Measurements from ENCODE around the gene STK17A.

The STK17A gene

GRCh38 chr7:43642897-43643630 lies 60.2 kb downstream of the STK17A start:
- TF ChIP-seq TCF12 (IDR thresholded peaks at IDR 0.05; ENCODE audit: low read depth), result no peak
- no peak for TF ChIP-seq REST (IDR thresholded peaks at IDR 0.05; ENCODE audit: low read depth)
- no peak for TF ChIP-seq EGR1 (IDR thresholded peaks at IDR 0.05)
- TF ChIP-seq USF1 (IDR thresholded peaks at IDR 0.05), result no peak
- TF ChIP-seq CREB1 (IDR thresholded peaks at IDR 0.05; ENCODE audit: low read depth), result no peak
- no peak for TF ChIP-seq FOXM1 (IDR thresholded peaks at IDR 0.05; ENCODE audit: borderline replicate concordance, low read depth)
- no peak for TF ChIP-seq RAD21 (IDR thresholded peaks at IDR 0.05; ENCODE audit: low read depth)
- TF ChIP-seq TAF1 (IDR thresholded peaks at IDR 0.05; ENCODE audit: low read depth), result no peak
- no peak for TF ChIP-seq EP300 (IDR thresholded peaks at IDR 0.05; ENCODE audit: borderline replicate concordance)
- no peak for TF ChIP-seq YY1 (IDR thresholded peaks at IDR 0.05; ENCODE audit: low read depth)
- no peak for TF ChIP-seq ZBTB7A (IDR thresholded peaks at IDR 0.05; ENCODE audit: low read depth)
- no peak for TF ChIP-seq MAX (IDR thresholded peaks at IDR 0.05)
- TF ChIP-seq TEAD4 (IDR thresholded peaks at IDR 0.05), result no peak
- TF ChIP-seq NFIC (IDR thresholded peaks at IDR 0.05), result no peak
- no peak for TF ChIP-seq CEBPB (IDR thresholded peaks at IDR 0.05)

GRCh38 chr7:43643846-43644245 lies 60.9 kb downstream of the STK17A start:
- TF ChIP-seq YY1 (IDR thresholded peaks at IDR 0.05; ENCODE audit: low read depth) (no peak), FOXM1 (IDR thresholded peaks at IDR 0.05; ENCODE audit: borderline replicate concordance, low read depth) (no peak), MAX (IDR thresholded peaks at IDR 0.05) (no peak), NFIC (IDR thresholded peaks at IDR 0.05) (no peak), USF1 (IDR thresholded peaks at IDR 0.05) (no peak), CREB1 (IDR thresholded peaks at IDR 0.05; ENCODE audit: low read depth) (no peak), ZBTB7A (IDR thresholded peaks at IDR 0.05; ENCODE audit: low read depth) (no peak), TAF1 (IDR thresholded peaks at IDR 0.05; ENCODE audit: low read depth) (no peak)

- TF ChIP-seq EP300 (IDR thresholded peaks at IDR 0.05; ENCODE audit: borderline replicate concordance) (no peak), FOXM1 (IDR thresholded peaks at IDR 0.05; ENCODE audit: borderline replicate concordance, low read depth) (no peak), ZBTB7A (IDR thresholded peaks at IDR 0.05; ENCODE audit: low read depth) (no peak), EGR1 (IDR thresholded peaks at IDR 0.05) (no peak), YY1 (IDR thresholded peaks at IDR 0.05; ENCODE audit: low read depth) (no peak), CREB1 (IDR thresholded peaks at IDR 0.05; ENCODE audit: low read depth) (no peak), RAD21 (IDR thresholded peaks at IDR 0.05; ENCODE audit: low read depth) (no peak), TAF1 (IDR thresholded peaks at IDR 0.05; ENCODE audit: low read depth) (no peak), TEAD4 (IDR thresholded peaks at IDR 0.05) (no peak), CEBPB (IDR thresholded peaks at IDR 0.05) (no peak), NFIC (IDR thresholded peaks at IDR 0.05) (no peak), REST (IDR thresholded peaks at IDR 0.05; ENCODE audit: low read depth) (no peak)
These were observed 62.9 kb downstream of the STK17A start for GRCh38 chr7:43645699-43646226.

- no peak for TF ChIP-seq CEBPB (IDR thresholded peaks at IDR 0.05)
- no peak for TF ChIP-seq RAD21 (IDR thresholded peaks at IDR 0.05; ENCODE audit: low read depth)
- TF ChIP-seq TAF1 (IDR thresholded peaks at IDR 0.05; ENCODE audit: low read depth), result no peak
- no peak for TF ChIP-seq USF1 (IDR thresholded peaks at IDR 0.05)
- no peak for TF ChIP-seq EGR1 (IDR thresholded peaks at IDR 0.05)
- TF ChIP-seq TCF12 (IDR thresholded peaks at IDR 0.05; ENCODE audit: low read depth), result no peak
- no peak for TF ChIP-seq MAX (IDR thresholded peaks at IDR 0.05)
- TF ChIP-seq REST (IDR thresholded peaks at IDR 0.05; ENCODE audit: low read depth), result no peak
- TF ChIP-seq CREB1 (IDR thresholded peaks at IDR 0.05; ENCODE audit: low read depth), result no peak
- TF ChIP-seq FOXM1 (IDR thresholded peaks at IDR 0.05; ENCODE audit: borderline replicate concordance, low read depth), result no peak
- TF ChIP-seq ZBTB7A (IDR thresholded peaks at IDR 0.05; ENCODE audit: low read depth), result no peak
These were observed 63.9 kb downstream of the STK17A start for GRCh38 chr7:43646603-43647338.

Data from Ishikawa (cell line).